SK-MEL-5 (cell line): ENCODE measurements around the gene IL6R. TPM values are rescaled to one million over a fixed set of nuclear protein-coding genes. Genes with fewer than 3 reads are reported as not detected.
"Not testable (repeated sequence)": the region's sequence is repeated elsewhere in the genome, so short reads cannot be mapped to it uniquely, and the experiment has no call there.

Experiments
- DNase-seq: peaks from one replicate; pipeline ENCODE4 v3.0.0-alpha.2; 2016; ENCODE audit warnings: low read depth, low spot score
- in situ Hi-C: cut with HindIII; loops from 2 replicates; pipeline ENCODE4 v1.10.0; 2016; ENCODE audit warnings: low sequenced_read_pairs, high pct_unique_total_duplicates, low pct_unique_long_range_greater_than_20kb
- polyA plus RNA-seq, 2 experiments: library from polyadenylated mRNA; depleted of rRNA; stranded (reverse); fragments of >200 nt; gene quantifications; 2 replicates each; pipeline ENCODE4 v1.2.3, GENCODE V29; 2015
- total RNA-seq: library from RNA; depleted of rRNA; stranded (reverse); fragments of >200 nt; shearing (Covaris generic); gene quantifications from 2 replicates; pipeline ENCODE4 v1.2.3, GENCODE V29; 2014; rRNA removed

IL6R gene
- 423 and 449 TPM in 2 replicates for total RNA-seq
- 356 and 396 TPM in 2 replicates for polyA plus RNA-seq (2015; cell fraction: cytosol; rRNA removed)
- polyA plus RNA-seq (2015; cell fraction: nucleus; rRNA removed): 73.7 and 89.0 TPM in 2 replicates

GRCh38 chr1:154404984-154405746, at the start of gene IL6R:
TSS of gene IL6R (plus strand) at chr1:154405343. CDS start at chr1:154405630, 287 bp downstream.
- DNase-seq: peak; percentile 85
- in situ Hi-C loops: no loop called here

- in situ Hi-C loops: no loop called here
- no peak for DNase-seq
Measured at GRCh38 chr1:154358519-154358918, 46.6 kb upstream of the IL6R start.

- in situ Hi-C loops: no loop called here
Measured at GRCh38 chr1:154360288-154360687, 44.9 kb upstream of the IL6R start.

GRCh38 chr1:154360881-154361280, 44.3 kb upstream of the IL6R start:
- in situ Hi-C loops, DNase-seq: not testable (repeated sequence)

More at GRCh38 chr1:154360288-154360687, 44.9 kb upstream of the IL6R start:
- DNase-seq: no peak

- in situ Hi-C loops: no loop called here
- DNase-seq: no peak
Measured at GRCh38 chr1:154361357-154361756, 43.8 kb upstream of the IL6R start.

GRCh38 chr1:154371436-154371835, 33.7 kb upstream of the IL6R start:
- DNase-seq: no peak
- in situ Hi-C loops: no loop called here

GRCh38 chr1:154373777-154374357, 31.3 kb upstream of the IL6R start:
- in situ Hi-C loops: not testable (repeated sequence)

GRCh38 chr1:154379301-154379700, 25.8 kb upstream of the IL6R start:
- in situ Hi-C loops: no loop called here

More at GRCh38 chr1:154373777-154374357, 31.3 kb upstream of the IL6R start:
- DNase-seq: not testable (repeated sequence)

GRCh38 chr1:154384650-154385489, 20.3 kb upstream of the IL6R start:
- in situ Hi-C loops: no loop called here
- no peak for DNase-seq

More at GRCh38 chr1:154379301-154379700, 25.8 kb upstream of the IL6R start:
- DNase-seq: no peak

GRCh38 chr1:154386643-154387352, 18.3 kb upstream of the IL6R start:
- no peak for DNase-seq
- in situ Hi-C loops: no loop called here

GRCh38 chr1:154391086-154391770, 13.9 kb upstream of the IL6R start:
- DNase-seq: no peak
- in situ Hi-C loops: no loop called here

GRCh38 chr1:154398141-154398540, 7.0 kb upstream of the IL6R start:
- in situ Hi-C loops: no loop called here
- no peak for DNase-seq

- in situ Hi-C loops: no loop called here
- DNase-seq: no peak
Measured at GRCh38 chr1:154398678-154399077, 6.5 kb upstream of the IL6R start.

GRCh38 chr1:154400381-154400801, 4.8 kb upstream of the IL6R start:
- DNase-seq: no peak
- in situ Hi-C loops: no loop called here

- in situ Hi-C loops: no loop called here
- DNase-seq: no peak
Measured at GRCh38 chr1:154402409-154402921, 2.7 kb upstream of the IL6R start.

- in situ Hi-C loops: no loop called here
- no peak for DNase-seq
Measured at GRCh38 chr1:154403261-154403943, 1.7 kb upstream of the IL6R start.
